Measurements from ENCODE around the gene CAPN2.

CAPN2 gene

GRCh38 chr1:223665592-223666312 lies 46.6 kb upstream of the CAPN2 start, which contains the start of gene CAPN8:
Gene CAPN8, minus strand, starts transcription at chr1:223665701. Its CDS starts 55 bp downstream, at chr1:223665646.
- no peak within 1 kb of the TSS for H3K27ac ChIP-seq (replicated peaks)
- TF ChIP-seq SPI1 (IDR thresholded peaks at IDR 0.05; ENCODE audit: borderline replicate concordance, low read depth) (no peak), POLR2AphosphoS5 (IDR thresholded peaks at IDR 0.05; ENCODE audit: low read depth) (no peak), CTCF (IDR thresholded peaks at IDR 0.05; ENCODE audit: insufficient read depth, low read length) (no peak), GABPA (IDR thresholded peaks at IDR 0.05; ENCODE audit: low read depth) (no peak), REST (IDR thresholded peaks at IDR 0.05; ENCODE audit: insufficient replicate concordance, low read depth) (no peak)
- H3K27me3 ChIP-seq (ENCODE audit: insufficient read depth, poor library complexity, severe bottlenecking), result peaks cover 7% of the 10 kb centered on the region
- no peak for DNase-seq (ENCODE audit: low read depth in 1 of 2, low spot score in 1 of 2)
- no peak within 1 kb of the TSS for H3K4me3 ChIP-seq (replicated peaks; ENCODE audit: insufficient read depth, low read length)

GRCh38 chr1:223667484-223668182 lies 44.7 kb upstream of the CAPN2 start:
- Histone ChIP-seq H3K27ac (replicated peaks) (no peak overlapping the region), H3K4me3 (replicated peaks; ENCODE audit: insufficient read depth, low read length) (no peak overlapping the region), H3K27me3 (ENCODE audit: insufficient read depth, poor library complexity, severe bottlenecking) (peaks cover 7% of the 10 kb centered on the region)
- DNase-seq (ENCODE audit: low read depth in 1 of 2, low spot score in 1 of 2), result no peak
- TF ChIP-seq GABPA (IDR thresholded peaks at IDR 0.05; ENCODE audit: low read depth) (no peak), REST (IDR thresholded peaks at IDR 0.05; ENCODE audit: insufficient replicate concordance, low read depth) (no peak), POLR2AphosphoS5 (IDR thresholded peaks at IDR 0.05; ENCODE audit: low read depth) (no peak), CTCF (IDR thresholded peaks at IDR 0.05; ENCODE audit: insufficient read depth, low read length) (no peak)

- TF ChIP-seq CTCF (IDR thresholded peaks at IDR 0.05; ENCODE audit: insufficient read depth, low read length) (no peak), REST (IDR thresholded peaks at IDR 0.05; ENCODE audit: insufficient replicate concordance, low read depth) (no peak), POLR2AphosphoS5 (IDR thresholded peaks at IDR 0.05; ENCODE audit: low read depth) (no peak), SPI1 (IDR thresholded peaks at IDR 0.05; ENCODE audit: borderline replicate concordance, low read depth) (no peak), GABPA (IDR thresholded peaks at IDR 0.05; ENCODE audit: low read depth) (no peak)
- no peak for DNase-seq (ENCODE audit: low read depth in 1 of 2, low spot score in 1 of 2)
- H3K4me3 ChIP-seq (replicated peaks; ENCODE audit: insufficient read depth, low read length), result no peak overlapping the region
- H3K27ac ChIP-seq (replicated peaks), result no peak overlapping the region
- H3K27me3 ChIP-seq (ENCODE audit: insufficient read depth, poor library complexity, severe bottlenecking), result peaks cover 6% of the 10 kb centered on the region
Measured at GRCh38 chr1:223669003-223669795, 43.1 kb upstream of the CAPN2 start.
